GM21576 (cell line): ENCODE data around the gene ADGRG3.

ENCODE experiments used
- ATAC-seq: cut with Tn5 transposase; IDR thresholded peaks from one replicate; pipeline ENCODE4 v1.9.1; 2021; ENCODE audit warnings: mild to moderate bottlenecking, moderate library complexity; ENCODE audit not compliant: unreplicated experiment

The ADGRG3 gene

GRCh38 chr16:57679016-57679415, 10.9 kb downstream of the ADGRG3 start:
- no peak for ATAC-seq

- ATAC-seq = no peak
Observed at GRCh38 chr16:57679767-57680482, 11.8 kb downstream of the ADGRG3 start.

GRCh38 chr16:57680842-57681375, 12.8 kb downstream of the ADGRG3 start:
- ATAC-seq = no peak

GRCh38 chr16:57681950-57682728, 14.0 kb downstream of the ADGRG3 start:
- no peak for ATAC-seq

GRCh38 chr16:57682809-57683635, 14.9 kb downstream of the ADGRG3 start:
- ATAC-seq = no peak

GRCh38 chr16:57683636-57684545, 15.8 kb downstream of the ADGRG3 start:
- no peak for ATAC-seq

- ATAC-seq = no peak
Observed at GRCh38 chr16:57684626-57685358, 16.7 kb downstream of the ADGRG3 start.

GRCh38 chr16:57685633-57686032, 17.5 kb downstream of the ADGRG3 start:
- no peak for ATAC-seq

- ATAC-seq = no peak
Observed at GRCh38 chr16:57686577-57686976, 18.5 kb downstream of the ADGRG3 start.

- ATAC-seq = no peak
Observed at GRCh38 chr16:57687363-57687929, 19.3 kb downstream of the ADGRG3 start.

GRCh38 chr16:57688487-57688986, 20.4 kb downstream of the ADGRG3 start:
- no peak for ATAC-seq

- no peak for ATAC-seq
Observed at GRCh38 chr16:57688987-57689761, 21.1 kb downstream of the ADGRG3 start.

- ATAC-seq = peak; percentile 59
Observed at GRCh38 chr16:57689762-57690558, 21.9 kb downstream of the ADGRG3 start.

GRCh38 chr16:57690782-57691471, 22.8 kb downstream of the ADGRG3 start:
- ATAC-seq = no peak

- no peak for ATAC-seq
Observed at GRCh38 chr16:57692636-57693035, 24.5 kb downstream of the ADGRG3 start.

GRCh38 chr16:57693550-57693949, 25.4 kb downstream of the ADGRG3 start:
- no peak for ATAC-seq

GRCh38 chr16:57694231-57694724, 26.2 kb downstream of the ADGRG3 start:
- ATAC-seq = no peak
